ENCODE measurements around the gene HSD11B2. TPM values are rescaled to one million over a fixed set of nuclear protein-coding genes. Genes with fewer than 3 reads are reported as not detected.

Gene HSD11B2
- total RNA-seq, 1 experiment from 2014 or later = 10.2 TPM

DNA sequence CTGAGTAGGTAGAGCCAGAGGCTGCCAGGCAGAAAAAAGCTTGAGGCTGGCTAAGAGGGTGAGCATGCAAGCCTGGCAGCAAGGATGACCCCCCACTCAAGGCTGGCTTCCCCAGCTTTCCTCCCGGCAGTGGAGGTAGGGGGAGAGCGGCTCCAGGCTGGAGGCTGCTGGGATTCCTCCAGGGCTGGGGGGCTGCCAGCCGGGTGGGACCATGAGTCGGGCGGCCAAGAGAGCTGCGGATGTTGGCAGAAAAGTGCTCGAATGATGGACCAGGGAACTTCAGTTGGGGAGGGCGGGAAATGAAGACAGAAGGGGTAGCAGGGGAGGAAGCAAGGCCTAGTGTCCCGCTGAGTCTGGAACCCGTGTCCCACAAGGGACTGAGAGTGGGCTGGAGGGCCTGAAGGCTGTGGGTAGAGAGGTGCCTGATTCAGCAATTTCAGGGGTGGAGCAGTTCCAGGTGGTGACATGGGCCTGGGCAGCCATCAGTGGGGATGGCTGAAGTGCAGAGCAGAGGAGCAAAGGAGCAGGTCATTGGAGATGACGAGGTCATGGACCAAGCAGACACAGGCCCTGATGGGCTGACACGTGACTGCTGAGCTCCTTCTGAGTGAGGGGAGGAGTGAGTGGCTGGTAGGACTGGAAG lies 20.3 kb downstream of the HSD11B2 start:
- no peaks in the 10 kb centered on the region for H3K9me3 Mint-ChIP-seq (ENCODE audit: low read depth, unreplicated experiment)
- no peak overlapping the region for H3K4me3 Mint-ChIP-seq (ENCODE audit: low read depth, unreplicated experiment)
- DNase-seq = no peak
- H3K36me3 Mint-ChIP-seq (ENCODE audit: insufficient read depth, unreplicated experiment) = peaks cover 22% of the 10 kb centered on the region
- intact Hi-C loops (cut with micrococcal nuclease; ENCODE audit: unreplicated experiment) = no loop called here
- TF ChIP-seq, protein P1, sequence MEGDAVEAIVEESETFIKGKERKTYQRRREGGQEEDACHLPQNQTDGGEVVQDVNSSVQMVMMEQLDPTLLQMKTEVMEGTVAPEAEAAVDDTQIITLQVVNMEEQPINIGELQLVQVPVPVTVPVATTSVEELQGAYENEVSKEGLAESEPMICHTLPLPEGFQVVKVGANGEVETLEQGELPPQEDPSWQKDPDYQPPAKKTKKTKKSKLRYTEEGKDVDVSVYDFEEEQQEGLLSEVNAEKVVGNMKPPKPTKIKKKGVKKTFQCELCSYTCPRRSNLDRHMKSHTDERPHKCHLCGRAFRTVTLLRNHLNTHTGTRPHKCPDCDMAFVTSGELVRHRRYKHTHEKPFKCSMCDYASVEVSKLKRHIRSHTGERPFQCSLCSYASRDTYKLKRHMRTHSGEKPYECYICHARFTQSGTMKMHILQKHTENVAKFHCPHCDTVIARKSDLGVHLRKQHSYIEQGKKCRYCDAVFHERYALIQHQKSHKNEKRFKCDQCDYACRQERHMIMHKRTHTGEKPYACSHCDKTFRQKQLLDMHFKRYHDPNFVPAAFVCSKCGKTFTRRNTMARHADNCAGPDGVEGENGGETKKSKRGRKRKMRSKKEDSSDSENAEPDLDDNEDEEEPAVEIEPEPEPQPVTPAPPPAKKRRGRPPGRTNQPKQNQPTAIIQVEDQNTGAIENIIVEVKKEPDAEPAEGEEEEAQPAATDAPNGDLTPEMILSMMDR (IDR thresholded peaks at IDR 0.05; ENCODE audit: unreplicated experiment) = no peak
- H3K4me1 Mint-ChIP-seq (ENCODE audit: low read depth, unreplicated experiment) = peaks cover 20% of the 10 kb centered on the region
- BruUV-seq (replicated peaks) = no TSS peak
- H3K27me3 Mint-ChIP-seq (ENCODE audit: unreplicated experiment) = no peaks in the 10 kb centered on the region
- CTCF ChIA-PET = interaction anchor here (0.9 to 3.4 kb wide), 9 partner anchors 9 to 204 kb away, joined by 3 to 11 read pairs (median 5); partner anchors contain the start of genes ATP6V0D1, FHOD1, KCTD19 and LRRC36
- no peak overlapping the region for H3K27ac Mint-ChIP-seq (ENCODE audit: unreplicated experiment)

DNA sequence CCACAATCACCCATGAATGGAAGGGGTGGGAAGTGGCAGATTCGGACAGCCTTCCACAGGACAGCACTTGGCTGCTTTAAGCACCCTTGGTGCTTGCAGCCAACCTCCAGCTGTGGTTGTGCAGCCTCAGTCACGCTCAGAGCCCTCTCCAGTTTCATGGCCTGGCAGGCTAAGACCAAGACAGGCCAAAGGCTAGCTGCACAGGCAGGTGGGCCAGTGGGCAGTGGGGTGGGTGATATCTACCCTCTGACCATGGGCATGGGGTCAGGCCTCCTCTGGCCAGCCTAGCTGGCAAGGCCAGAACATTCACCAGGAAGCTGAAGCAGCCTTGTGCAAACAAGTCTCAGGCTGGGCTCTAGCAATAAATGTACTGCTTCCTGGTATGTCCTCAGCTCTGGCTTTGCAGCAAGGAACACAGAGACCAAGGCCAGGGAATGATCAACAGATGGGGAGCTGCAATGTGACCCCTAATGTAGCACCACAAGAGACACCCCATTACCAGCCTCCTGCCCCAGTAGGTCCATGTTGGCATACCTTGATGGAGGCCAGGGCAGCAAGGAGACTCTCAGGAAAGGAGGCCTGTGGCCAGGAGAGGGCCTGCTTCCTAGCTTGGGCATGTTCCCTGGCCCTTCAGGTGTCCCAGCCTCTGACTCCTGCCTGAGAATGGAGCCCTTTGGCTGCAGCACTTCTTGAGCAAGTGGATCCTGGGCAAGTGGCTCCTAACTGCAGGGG lies 20.9 kb downstream of the HSD11B2 start:
- Mint-ChIP-seq H3K27ac (ENCODE audit: unreplicated experiment) (no peak overlapping the region), H3K4me1 (ENCODE audit: low read depth, unreplicated experiment) (peaks cover 13% of the 10 kb centered on the region), H3K36me3 (ENCODE audit: insufficient read depth, unreplicated experiment) (peaks cover 15% of the 10 kb centered on the region), H3K9me3 (ENCODE audit: low read depth, unreplicated experiment) (no peaks in the 10 kb centered on the region), H3K4me3 (ENCODE audit: low read depth, unreplicated experiment) (no peak overlapping the region), H3K27me3 (ENCODE audit: unreplicated experiment) (no peaks in the 10 kb centered on the region)
- CTCF ChIA-PET = interaction anchor here (0.7 to 3.4 kb wide), 11 partner anchors 10 to 205 kb away, joined by 3 to 11 read pairs (median 5); partner anchors contain the start of genes ATP6V0D1, FHOD1, HSD11B2 and KCTD19
- TF ChIP-seq, protein P1 (IDR thresholded peaks at IDR 0.05; ENCODE audit: unreplicated experiment) = no peak
- intact Hi-C loops (cut with micrococcal nuclease; ENCODE audit: unreplicated experiment) = no loop called here
- DNase-seq = peak; percentile 57
- no TSS peak for BruUV-seq (replicated peaks)

DNA sequence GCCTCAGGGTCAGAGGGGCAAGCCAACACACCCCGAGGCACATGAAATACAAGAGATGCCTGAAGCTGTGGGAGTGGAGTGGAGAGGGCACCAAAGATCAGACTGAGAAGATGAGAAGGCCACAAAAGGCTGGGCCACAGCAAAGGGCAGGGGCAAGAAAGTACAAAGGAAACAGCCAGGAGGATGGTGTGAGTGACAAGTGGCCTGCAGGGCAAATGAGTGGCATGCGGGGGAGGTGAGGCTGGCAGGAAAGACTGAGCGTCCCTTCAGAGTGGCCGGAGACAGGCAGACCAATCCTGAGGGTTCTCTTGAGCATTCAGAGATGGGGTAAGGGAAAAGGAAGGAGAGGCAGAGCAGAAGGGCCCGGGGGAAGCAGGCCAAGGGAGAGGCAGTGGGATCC lies 23.2 kb downstream of the HSD11B2 start:
- no peak overlapping the region for H3K27ac Mint-ChIP-seq (ENCODE audit: unreplicated experiment)

DNA sequence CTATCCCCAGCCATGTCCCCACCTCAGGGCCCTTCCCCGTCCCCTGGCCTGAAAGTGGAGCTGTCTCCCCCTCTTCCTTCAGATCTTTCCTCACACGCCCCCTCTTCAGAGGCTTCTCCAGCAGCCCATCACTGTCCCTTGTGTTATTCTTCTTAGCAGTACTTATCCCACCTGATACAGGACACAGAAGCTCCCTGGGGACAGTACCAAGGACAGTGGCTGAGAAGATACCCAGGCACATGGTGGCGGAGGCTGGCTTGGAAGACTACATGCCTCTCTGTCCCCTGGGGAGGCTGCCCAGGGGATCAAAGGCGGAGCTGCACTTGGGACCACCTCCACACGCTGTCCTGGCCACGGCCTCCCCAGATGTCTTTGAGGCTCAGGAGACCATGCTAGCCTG lies 23.9 kb downstream of the HSD11B2 start:
- Mint-ChIP-seq H3K4me3 (ENCODE audit: low read depth, unreplicated experiment) (no peak overlapping the region), H3K27ac (ENCODE audit: unreplicated experiment) (no peak overlapping the region), H3K9me3 (ENCODE audit: low read depth, unreplicated experiment) (no peaks in the 10 kb centered on the region), H3K4me1 (ENCODE audit: low read depth, unreplicated experiment) (peaks cover 10% of the 10 kb centered on the region), H3K27me3 (ENCODE audit: unreplicated experiment) (no peaks in the 10 kb centered on the region), H3K36me3 (ENCODE audit: insufficient read depth, unreplicated experiment) (peaks cover 7% of the 10 kb centered on the region)
- BruUV-seq (replicated peaks) = no TSS peak
- intact Hi-C loops (cut with micrococcal nuclease; ENCODE audit: unreplicated experiment) = no loop called here
- CTCF ChIA-PET = no interaction called here
- no peak for DNase-seq
- TF ChIP-seq, protein P1 (IDR thresholded peaks at IDR 0.05; ENCODE audit: unreplicated experiment) = no peak

More for the DNA sequence above, 23.2 kb downstream of the HSD11B2 start:
- Mint-ChIP-seq H3K4me1 (ENCODE audit: low read depth, unreplicated experiment) (peaks cover 10% of the 10 kb centered on the region), H3K36me3 (ENCODE audit: insufficient read depth, unreplicated experiment) (peaks cover 9% of the 10 kb centered on the region), H3K9me3 (ENCODE audit: low read depth, unreplicated experiment) (no peaks in the 10 kb centered on the region), H3K4me3 (ENCODE audit: low read depth, unreplicated experiment) (no peak overlapping the region), H3K27me3 (ENCODE audit: unreplicated experiment) (no peaks in the 10 kb centered on the region)
- DNase-seq = no peak
- intact Hi-C loops (cut with micrococcal nuclease; ENCODE audit: unreplicated experiment) = no loop called here
- TF ChIP-seq, protein P1 (IDR thresholded peaks at IDR 0.05; ENCODE audit: unreplicated experiment) = no peak
- BruUV-seq (replicated peaks) = no TSS peak
- CTCF ChIA-PET = no interaction called here

Measured in Calu3 (cell line).